Kidney epithelial cell (primary cell): ENCODE measurements around the gene RERE. TPM values are rescaled to one million over a fixed set of nuclear protein-coding genes. Genes with fewer than 3 reads are reported as not detected.

Source experiments
- DNase-seq: peaks from one replicate; pipeline ENCODE4 v3.0.0-alpha.2; 2010; ENCODE audit warnings: low read depth
- H3K27me3 ChIP-seq: 2 replicates; pipeline ENCODE4 v1.6.0; 2011; ENCODE audit warnings: low read length; ENCODE audit not compliant: control insufficient read depth, insufficient read depth
- H3K36me3 ChIP-seq: 2 replicates; pipeline ENCODE4 v1.5.1; 2011; ENCODE audit warnings: low read length; ENCODE audit not compliant: control insufficient read depth, insufficient read depth
- H3K4me3 ChIP-seq: 2 replicates; pipeline ENCODE4 v1.5.1; 2011; ENCODE audit warnings: low read depth, mild to moderate bottlenecking, control low read depth, low read length
- CTCF ChIP-seq: IDR thresholded peaks from 2 replicates; pipeline ENCODE4 v1.5.1; 2011; ENCODE audit warnings: mild to moderate bottlenecking, moderate library complexity, low read length, control low read depth, inconsistent platforms; ENCODE audit not compliant: insufficient read depth, poor library complexity, severe bottlenecking
- total RNA-seq: library from RNA; depleted of rRNA; stranded (reverse); fragments of >200 nt; gene quantifications from 2 replicates; pipeline ENCODE4 v1.2.3, GENCODE V29; 2015

The RERE gene
- total RNA-seq, 1 donor from 2014 or later = 47.5 TPM

GRCh38 chr1:8431784-8432183, 385.7 kb downstream of the RERE start:
- H3K4me3 ChIP-seq = no peak overlapping the region
- TF ChIP-seq CTCF = no peak
- DNase-seq = no peak
- no peaks in the 10 kb centered on the region for H3K27me3 ChIP-seq
- no peaks in the 10 kb centered on the region for H3K36me3 ChIP-seq

GRCh38 chr1:8431019-8431418, 386.4 kb downstream of the RERE start:
- TF ChIP-seq CTCF = no peak
- H3K27me3 ChIP-seq = no peaks in the 10 kb centered on the region
- no peaks in the 10 kb centered on the region for H3K36me3 ChIP-seq
- H3K4me3 ChIP-seq = no peak overlapping the region
- DNase-seq = no peak

- Histone ChIP-seq H3K36me3 (no peaks in the 10 kb centered on the region), H3K4me3 (no peak overlapping the region), H3K27me3 (no peaks in the 10 kb centered on the region)
- no peak for TF ChIP-seq CTCF
- DNase-seq = no peak
Observed at GRCh38 chr1:8430476-8430875, 387.0 kb downstream of the RERE start.

- DNase-seq = no peak
- no peak for TF ChIP-seq CTCF
- Histone ChIP-seq H3K4me3 (no peak overlapping the region), H3K27me3 (no peaks in the 10 kb centered on the region), H3K36me3 (no peaks in the 10 kb centered on the region)
Observed at GRCh38 chr1:8429549-8430110, 387.8 kb downstream of the RERE start.

GRCh38 chr1:8428441-8428840, 389.0 kb downstream of the RERE start:
- Histone ChIP-seq H3K4me3 (no peak overlapping the region), H3K36me3 (no peaks in the 10 kb centered on the region), H3K27me3 (no peaks in the 10 kb centered on the region)
- no peak for TF ChIP-seq CTCF
- DNase-seq = no peak

- no peak for TF ChIP-seq CTCF
- no peak overlapping the region for H3K4me3 ChIP-seq
- no peak for DNase-seq
- H3K36me3 ChIP-seq = no peaks in the 10 kb centered on the region
- no peaks in the 10 kb centered on the region for H3K27me3 ChIP-seq
Observed at GRCh38 chr1:8427986-8428385, 389.5 kb downstream of the RERE start.
